ENCODE results near the gene BMP2K.
"Not testable (repeated sequence)": the region's sequence is repeated elsewhere in the genome, so short reads cannot be mapped to it uniquely, and the experiment has no call there.

Gene BMP2K

DNA sequence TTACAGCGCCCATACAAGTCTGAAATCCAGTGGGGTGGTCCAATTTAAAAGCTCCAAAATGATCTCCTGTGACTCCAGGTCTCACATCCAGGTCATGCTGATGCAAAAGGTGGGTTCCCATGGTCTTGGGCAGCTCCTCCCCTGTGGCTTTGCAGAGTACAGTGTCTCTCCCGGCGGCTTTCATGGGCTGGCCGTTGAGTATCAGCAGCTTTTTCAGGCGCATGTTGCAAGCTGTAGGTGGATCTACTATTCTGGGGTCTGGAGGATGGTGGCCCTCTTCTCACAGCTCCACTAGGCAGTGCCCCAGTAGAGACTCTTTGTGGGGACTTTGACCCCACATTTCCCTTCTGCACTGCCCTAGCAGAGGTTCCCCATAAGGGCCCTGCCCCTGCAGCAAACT lies 92.6 kb downstream of the BMP2K start:
- not testable (repeated sequence) for DNase-seq

- DNase-seq, result no peak
Observed at GRCh38 chr4:78870056-78870455, 93.9 kb downstream of the BMP2K start.

DNA sequence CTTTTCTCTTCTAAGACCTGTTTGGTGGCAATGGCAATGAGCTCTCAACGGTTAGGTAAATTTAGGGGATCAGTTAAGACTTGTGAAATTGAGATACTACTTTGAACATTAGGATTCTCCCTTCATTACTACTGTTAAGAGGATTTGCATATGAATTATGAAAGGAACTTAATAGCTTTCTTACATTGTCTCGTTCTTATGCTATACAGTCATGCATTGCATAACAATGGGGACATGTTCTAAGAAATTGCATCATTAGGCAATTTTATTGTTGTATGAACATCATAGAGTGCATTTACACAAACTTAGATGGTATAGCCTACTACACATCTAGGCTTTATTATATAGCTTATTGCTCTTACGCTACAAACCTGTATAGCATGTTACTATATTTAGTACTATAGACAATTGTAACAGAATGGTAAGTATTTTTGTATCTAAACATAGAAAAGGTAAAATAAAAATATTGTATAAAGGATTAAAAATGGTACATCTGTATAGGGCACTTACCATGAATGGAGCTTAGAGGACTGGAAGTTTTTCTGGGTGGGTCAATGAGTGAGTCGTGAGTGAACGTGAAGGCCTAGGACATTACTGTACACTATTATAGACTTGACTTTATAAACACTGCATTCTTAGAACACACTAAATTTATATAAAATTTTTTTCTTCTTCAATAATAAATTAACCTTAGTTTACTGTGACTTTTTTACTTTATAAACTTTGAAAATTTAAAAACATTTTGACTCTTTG lies 100.6 kb downstream of the BMP2K start:
- no peak for DNase-seq

- no peak for DNase-seq
Observed at GRCh38 chr4:78878031-78878430, 101.9 kb downstream of the BMP2K start.

GRCh38 chr4:78880874-78881492 lies 104.8 kb downstream of the BMP2K start:
- no peak for DNase-seq

DNA sequence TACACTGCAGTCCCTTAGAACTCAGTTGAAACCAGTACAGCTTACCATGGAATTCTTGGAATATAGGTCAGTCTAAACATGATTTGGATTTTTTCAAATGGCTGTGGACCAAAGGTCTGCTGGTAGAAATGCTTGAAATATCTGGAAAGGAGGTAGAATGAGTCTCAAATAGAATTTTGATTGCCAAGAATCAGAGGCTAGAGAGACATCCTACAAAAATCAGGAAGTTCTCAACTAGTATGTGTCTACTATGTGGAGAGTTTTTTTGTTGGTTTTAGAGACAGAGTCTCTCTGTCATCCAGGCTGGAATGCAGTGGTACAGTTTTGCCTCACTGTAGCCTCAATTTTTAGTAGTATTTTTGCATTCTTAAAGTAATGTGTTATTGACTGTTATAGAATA lies 109.4 kb downstream of the BMP2K start:
- DNase-seq, result no peak

DNA sequence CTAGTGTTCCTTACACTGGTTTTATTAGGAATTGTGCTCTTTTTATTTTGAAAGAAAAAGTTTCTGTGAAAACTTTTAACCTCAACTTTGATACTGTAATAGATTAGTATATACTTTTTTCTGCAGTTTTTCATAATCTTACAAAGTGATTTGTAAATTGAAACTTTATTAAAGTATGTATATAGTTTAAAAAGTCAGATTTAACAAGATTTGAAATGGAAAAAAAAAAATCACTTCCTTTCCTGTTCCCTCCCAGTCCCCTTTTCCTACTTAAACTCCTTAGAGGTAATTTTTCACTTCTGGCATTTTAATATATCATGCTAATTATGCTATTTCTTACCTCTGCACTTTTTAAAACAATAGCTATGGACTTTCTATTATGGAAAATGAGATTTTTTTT lies 113.8 kb downstream of the BMP2K start:
- DNase-seq, result no peak

GRCh38 chr4:78899302-78899701 lies 123.2 kb downstream of the BMP2K start:
- DNase-seq, result no peak

DNA sequence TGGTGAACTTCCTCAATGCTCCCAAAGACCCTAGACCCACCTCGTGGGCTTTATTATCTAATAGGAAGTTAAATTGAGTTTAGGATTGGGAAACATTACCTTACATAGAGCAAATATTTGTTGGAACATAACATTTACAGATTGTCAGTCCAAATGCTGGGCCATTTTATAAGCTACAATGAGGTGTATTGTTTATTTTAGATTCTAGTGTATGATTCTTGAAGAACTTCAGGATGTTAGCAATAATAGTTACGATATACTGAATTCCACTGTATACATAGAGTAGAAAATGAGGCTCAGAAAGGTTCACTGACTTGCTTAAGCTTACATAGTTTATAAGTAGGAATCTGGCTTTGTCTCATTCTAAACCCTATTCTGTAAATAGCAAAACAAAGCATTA lies 125.7 kb downstream of the BMP2K start:
- no peak for DNase-seq

DNA sequence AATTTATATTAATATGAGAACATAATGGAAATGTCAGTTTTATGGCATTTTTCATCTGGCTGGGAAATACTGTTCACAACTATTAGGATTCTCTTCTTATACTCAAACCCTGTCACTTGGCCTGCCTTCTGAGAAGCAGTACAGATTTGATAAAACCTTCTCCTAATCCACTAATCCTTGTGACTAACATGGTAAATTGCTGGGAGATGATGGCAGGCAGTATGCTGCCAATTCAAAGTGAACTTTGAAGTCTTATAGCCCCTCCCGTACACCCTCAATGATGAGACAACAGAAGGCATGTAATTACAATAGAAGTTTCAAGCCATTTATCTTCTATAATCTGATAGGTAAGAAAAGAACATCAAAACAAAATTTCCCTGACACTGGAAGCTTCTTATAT lies 126.1 kb downstream of the BMP2K start:
- DNase-seq, result no peak

DNA sequence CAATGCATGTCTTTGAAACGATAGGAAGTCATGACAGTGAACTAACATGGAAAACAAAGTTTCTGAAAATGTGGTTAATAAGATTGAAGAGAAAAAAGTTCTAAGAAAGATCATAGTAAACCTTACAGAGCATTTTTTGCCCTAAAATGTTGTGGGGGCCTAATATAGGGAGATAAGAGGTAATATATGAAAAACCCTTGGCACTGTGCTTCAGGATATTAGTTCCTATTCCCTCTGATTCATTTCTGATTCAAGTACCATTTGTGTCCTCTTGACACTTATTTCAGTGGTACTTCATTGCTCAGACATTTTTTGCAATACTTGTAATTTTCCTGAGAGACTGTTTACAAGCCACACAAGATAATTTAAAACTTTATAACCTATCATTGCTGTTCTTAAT lies 128.0 kb downstream of the BMP2K start:
- no peak for DNase-seq

DNA sequence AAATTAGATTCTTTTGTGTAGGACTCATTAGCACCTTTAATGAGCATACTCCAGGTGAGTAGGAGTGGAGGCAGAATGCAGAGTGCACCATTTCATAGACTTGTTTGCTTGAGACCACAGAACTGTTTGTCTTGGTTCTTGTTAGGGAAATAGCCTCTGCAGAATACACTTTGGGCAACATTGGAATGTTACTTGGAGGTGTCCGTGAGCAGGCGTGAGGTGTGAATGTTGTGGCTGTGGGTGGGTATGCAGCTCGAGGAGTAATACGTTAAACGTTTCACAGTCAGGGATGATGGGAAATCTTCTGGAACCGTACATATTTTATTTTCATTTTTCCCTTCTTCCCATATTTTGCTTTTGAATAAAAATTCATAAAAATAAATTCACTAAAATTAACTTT lies 131.5 kb downstream of the BMP2K start:
- no peak for DNase-seq

GRCh38 chr4:78908974-78909373 lies 132.8 kb downstream of the BMP2K start:
- DNase-seq, result not testable (repeated sequence)

GRCh38 chr4:78910612-78911011 lies 134.5 kb downstream of the BMP2K start:
- no peak for DNase-seq

DNA sequence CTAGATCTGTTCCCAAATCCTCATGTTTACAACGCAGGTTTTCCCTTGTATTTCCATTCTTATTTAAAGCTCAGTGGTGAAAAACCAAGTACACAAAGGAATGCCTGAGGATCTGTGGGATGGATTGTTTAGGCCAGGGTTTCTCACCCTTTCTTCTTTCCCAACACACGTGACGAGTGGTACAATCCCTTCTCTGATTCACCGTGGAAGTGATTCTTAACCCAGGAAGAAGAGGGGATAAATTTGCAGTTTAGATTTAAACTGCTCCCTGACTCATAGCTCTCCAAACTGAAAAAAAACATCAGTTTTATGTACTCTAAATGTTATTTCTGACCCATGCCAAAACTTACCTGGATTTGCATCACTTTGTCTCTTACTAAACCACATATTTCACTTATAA lies 146.1 kb downstream of the BMP2K start:
- DNase-seq, result no peak

GRCh38 chr4:78923464-78924312 lies 147.5 kb downstream of the BMP2K start:
- DNase-seq, result no peak

- DNase-seq, result no peak
Observed at GRCh38 chr4:78926826-78927225, 150.7 kb downstream of the BMP2K start.

- DNase-seq, result no peak
Observed at GRCh38 chr4:78928835-78929234, 152.7 kb downstream of the BMP2K start.

- no peak for DNase-seq
Observed at GRCh38 chr4:78930016-78930629, 154.0 kb downstream of the BMP2K start.

DNA sequence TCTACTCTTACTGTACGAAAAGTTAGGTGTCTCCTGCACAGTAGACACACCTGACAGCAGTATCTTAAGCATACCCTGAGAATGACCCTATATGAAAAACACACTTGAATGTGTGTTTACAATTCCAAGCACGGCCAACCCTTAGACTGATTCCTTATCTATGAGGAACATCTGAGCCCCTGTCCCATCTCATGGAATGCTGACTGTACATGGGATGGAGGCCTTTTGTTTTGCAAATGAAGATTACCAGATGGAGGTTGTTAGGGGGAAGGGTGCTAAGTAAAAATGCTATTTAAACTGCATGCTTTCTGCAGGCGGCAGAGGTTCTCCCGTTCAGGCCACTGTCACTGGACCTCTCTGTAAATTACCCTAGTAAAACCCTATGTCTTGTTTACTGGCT lies 160.8 kb downstream of the BMP2K start:
- no peak for DNase-seq

DNA sequence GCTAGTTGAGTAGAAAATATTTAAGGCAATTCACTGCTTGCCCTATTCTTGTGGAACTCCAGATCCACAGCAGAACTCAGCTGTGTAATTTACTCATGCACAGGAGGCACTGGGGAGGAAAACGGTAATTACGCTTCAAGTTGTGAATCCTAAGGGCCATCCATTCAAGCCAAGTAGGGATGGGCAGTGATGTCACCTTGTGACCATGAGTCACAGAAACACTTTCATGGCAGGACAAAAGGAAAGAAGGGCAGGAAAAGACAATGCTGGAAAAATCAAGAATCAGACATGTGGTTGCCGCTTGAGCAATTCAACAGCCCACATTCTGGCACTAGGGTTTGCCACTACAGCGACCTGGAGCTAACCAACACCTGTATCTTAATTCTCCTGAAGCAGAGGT lies 161.7 kb downstream of the BMP2K start:
- no peak for DNase-seq

DNA sequence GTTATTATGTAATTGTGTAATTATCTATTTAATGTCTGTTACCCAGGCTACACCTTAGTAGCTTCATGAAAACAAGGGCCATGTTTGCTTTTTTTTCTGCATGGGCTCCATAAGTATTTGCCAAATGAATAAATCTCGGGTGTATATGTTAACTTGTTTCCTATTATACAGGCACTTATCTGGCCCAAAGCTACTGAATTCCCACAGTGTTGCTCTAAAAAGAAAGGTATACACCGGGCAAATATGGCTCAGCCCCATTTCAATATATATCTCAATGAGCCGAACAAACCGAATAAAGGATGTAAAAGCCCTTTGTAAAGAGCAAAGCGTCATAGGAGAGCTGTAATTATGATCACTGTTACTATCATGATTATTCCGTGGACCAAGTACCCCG lies 162.3 kb downstream of the BMP2K start:
- no peak for DNase-seq

DNA sequence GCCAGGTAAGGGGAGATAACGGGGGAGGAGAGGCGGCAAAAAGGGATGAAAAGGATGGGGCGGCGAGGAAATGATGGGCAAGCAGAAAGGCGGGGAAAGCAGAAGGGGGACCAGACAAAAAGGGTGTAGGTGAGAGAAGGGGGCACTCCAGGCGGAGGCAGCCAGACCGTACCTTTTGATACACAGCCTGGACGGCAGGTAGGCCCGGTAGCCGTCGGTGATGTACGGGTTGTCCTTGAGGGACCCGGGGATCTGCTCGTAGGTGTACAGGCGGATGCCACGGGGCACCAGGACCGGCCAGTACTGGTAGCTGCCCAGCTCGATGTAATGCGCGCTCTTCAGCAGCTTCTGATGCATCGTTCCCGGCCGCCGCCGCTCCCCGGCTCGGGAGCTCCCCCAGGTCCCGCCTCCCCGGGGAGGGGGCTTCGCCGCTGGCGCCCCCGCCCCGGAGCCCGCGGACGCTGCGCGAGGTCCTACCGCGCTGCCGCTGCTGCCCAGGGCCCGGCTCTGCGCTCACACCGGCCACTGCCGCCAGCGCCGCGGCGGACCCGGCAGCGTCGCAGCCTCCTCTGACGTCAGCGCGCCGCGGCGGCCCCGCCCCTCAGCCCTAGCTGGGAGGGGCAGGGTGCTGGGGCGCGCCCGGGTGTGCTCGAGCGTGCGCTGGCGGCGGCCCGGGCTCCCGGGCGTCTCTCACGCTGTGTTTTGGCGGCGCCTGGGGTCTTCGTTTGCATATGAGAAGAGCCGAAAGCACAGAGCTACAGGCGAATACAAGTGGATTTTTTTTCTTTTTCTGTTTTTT lies 162.9 kb downstream of the BMP2K start, which contains the start of gene PAQR3:
TSS of gene PAQR3 (minus strand) at position 571 of the 799 bp plus-strand sequence. CDS start at position 357, 214 bp downstream.
- peak; percentile 60 for DNase-seq

Measured in NCI-H1694 treated with DMSO at 0.1 percent for 48 hours (cell line).